PC-3 (cell line): ENCODE measurements around the gene WDR87.

Source experiments
- CTCF ChIP-seq: fragments of 300-600 bp; sonication (generic); conservative IDR thresholded peaks from 2 replicates; pipeline ENCODE4 v1.5.1; 2017; ENCODE audit warnings: antibody characterized with exemption, low read depth, mild to moderate bottlenecking, low read length
- EZH2 ChIP-seq: fragments of 300-600 bp; sonication (generic); IDR thresholded peaks from one replicate; pipeline ENCODE4 v1.6.1; 2017; ENCODE audit warnings: antibody characterized with exemption, mild to moderate bottlenecking, low read length; ENCODE audit not compliant: unreplicated experiment

DNA sequence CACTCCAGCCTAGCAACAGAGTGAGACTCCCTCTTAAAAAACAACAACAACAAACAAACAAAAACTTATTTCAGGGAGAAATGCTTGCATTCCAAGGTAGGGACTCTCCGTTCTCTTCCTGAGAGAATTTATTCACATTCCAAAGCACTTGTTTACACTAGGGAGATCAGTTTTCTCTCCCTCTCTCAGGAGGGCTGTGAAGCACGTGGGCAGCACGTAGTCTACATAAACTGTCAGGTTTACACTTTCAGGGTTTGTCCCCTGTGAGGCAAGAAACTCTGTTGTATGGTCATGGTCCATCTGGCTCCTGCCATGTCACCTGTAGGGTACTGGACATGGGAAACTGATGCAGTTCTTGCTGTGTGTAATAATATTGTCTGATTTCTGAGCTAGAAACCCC is 31.6 kb downstream of the WDR87 start:
- TF ChIP-seq CTCF (no peak), EZH2 (no peak)
